ENCODE measurements around the gene SLC1A3. TPM values are rescaled to one million over a fixed set of nuclear protein-coding genes. Genes with fewer than 3 reads are reported as not detected.

The SLC1A3 gene
- total RNA-seq, 1 donor from 2014 or later: not detected

DNA sequence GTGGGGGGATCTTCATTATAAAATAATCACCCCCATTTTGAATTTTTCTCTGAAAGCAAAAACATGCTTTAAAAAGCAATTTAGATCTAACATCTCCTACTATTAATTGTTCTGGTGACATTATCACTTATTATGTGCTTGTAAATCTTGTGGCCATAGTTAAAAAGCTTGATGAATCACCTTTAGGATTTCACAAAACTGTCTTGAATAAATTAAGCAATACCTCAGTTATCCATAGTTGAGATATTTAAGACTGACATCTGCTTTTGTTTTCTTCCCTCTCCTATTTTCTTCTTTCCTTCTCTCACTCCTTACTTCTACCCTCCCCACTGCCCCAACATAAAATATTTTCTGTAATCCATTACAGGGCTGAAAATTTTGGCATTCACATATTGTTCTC, 84.8 kb downstream of the SLC1A3 start:
- Mint-ChIP-seq H3K27ac (no peak overlapping the region), H3K4me3 (ENCODE audit: low read depth) (no peak overlapping the region), H3K4me1 (ENCODE audit: low read depth) (peaks cover 9% of the 10 kb centered on the region), H3K9me3 (no peaks in the 10 kb centered on the region), H3K36me3 (ENCODE audit: low read depth) (no peaks in the 10 kb centered on the region), H3K27me3 (ENCODE audit: low read depth) (peaks cover 26% of the 10 kb centered on the region)
- no peak for DNase-seq (ENCODE audit: low spot score)
- intact Hi-C loops (cut with micrococcal nuclease): loop anchor here (5.0 to 10.0 kb wide), 5 partner anchors 84 to 616 kb away; partner anchors contain the start of gene SLC1A3

GRCh38 chr5:36691696-36692371, 85.4 kb downstream of the SLC1A3 start:
- Mint-ChIP-seq H3K4me1 (ENCODE audit: low read depth) (peaks cover 8% of the 10 kb centered on the region), H3K27ac (no peak overlapping the region), H3K9me3 (no peaks in the 10 kb centered on the region), H3K4me3 (ENCODE audit: low read depth) (no peak overlapping the region), H3K36me3 (ENCODE audit: low read depth) (no peaks in the 10 kb centered on the region), H3K27me3 (ENCODE audit: low read depth) (peaks cover 26% of the 10 kb centered on the region)
- intact Hi-C loops (cut with micrococcal nuclease): loop anchor here (5.0 to 10.0 kb wide), 5 partner anchors 85 to 617 kb away; partner anchors contain the start of gene SLC1A3
- DNase-seq (ENCODE audit: low spot score): no peak

GRCh38 chr5:36692791-36693763, 86.7 kb downstream of the SLC1A3 start:
- intact Hi-C loops (cut with micrococcal nuclease): loop anchor here (5.0 to 10.0 kb wide), 5 partner anchors 86 to 618 kb away; partner anchors contain the start of gene SLC1A3
- Mint-ChIP-seq H3K27ac (no peak overlapping the region), H3K4me1 (ENCODE audit: low read depth) (peaks cover 8% of the 10 kb centered on the region), H3K4me3 (ENCODE audit: low read depth) (no peak overlapping the region), H3K9me3 (no peaks in the 10 kb centered on the region), H3K36me3 (ENCODE audit: low read depth) (no peaks in the 10 kb centered on the region), H3K27me3 (ENCODE audit: low read depth) (peaks cover 26% of the 10 kb centered on the region)
- DNase-seq (ENCODE audit: low spot score): peak; percentile 16

- Mint-ChIP-seq H3K4me3 (ENCODE audit: low read depth) (no peak overlapping the region), H3K4me1 (ENCODE audit: low read depth) (peaks cover 8% of the 10 kb centered on the region), H3K27me3 (ENCODE audit: low read depth) (peaks cover 22% of the 10 kb centered on the region), H3K27ac (no peak overlapping the region), H3K9me3 (no peaks in the 10 kb centered on the region), H3K36me3 (ENCODE audit: low read depth) (no peaks in the 10 kb centered on the region)
- intact Hi-C loops (cut with micrococcal nuclease): loop anchor here (5.0 to 10.0 kb wide), 5 partner anchors 87 to 620 kb away; partner anchors contain the start of gene SLC1A3
- no peak for DNase-seq (ENCODE audit: low spot score)
Measured at GRCh38 chr5:36694351-36694750, 87.9 kb downstream of the SLC1A3 start.

- no peaks in the 10 kb centered on the region for H3K36me3 Mint-ChIP-seq (ENCODE audit: low read depth)
- no peak overlapping the region for H3K4me3 Mint-ChIP-seq (ENCODE audit: low read depth)
- DNase-seq (ENCODE audit: low spot score): no peak
- H3K27ac Mint-ChIP-seq: no peak overlapping the region
- H3K27me3 Mint-ChIP-seq (ENCODE audit: low read depth): peaks cover 15% of the 10 kb centered on the region
- H3K4me1 Mint-ChIP-seq (ENCODE audit: low read depth): peaks cover 2% of the 10 kb centered on the region
- H3K9me3 Mint-ChIP-seq: no peaks in the 10 kb centered on the region
- intact Hi-C loops (cut with micrococcal nuclease): loop anchor here (10.0 kb wide), 2 partner anchors 191 to 621 kb away; no protein-coding TSS in a partner anchor
Measured at GRCh38 chr5:36696059-36696673, 89.8 kb downstream of the SLC1A3 start.

- Mint-ChIP-seq H3K36me3 (ENCODE audit: low read depth) (no peaks in the 10 kb centered on the region), H3K4me1 (ENCODE audit: low read depth) (peaks cover 2% of the 10 kb centered on the region), H3K9me3 (no peaks in the 10 kb centered on the region), H3K27me3 (ENCODE audit: low read depth) (peaks cover 5% of the 10 kb centered on the region), H3K27ac (no peak overlapping the region), H3K4me3 (ENCODE audit: low read depth) (no peak overlapping the region)
- no peak for DNase-seq (ENCODE audit: low spot score)
- intact Hi-C loops (cut with micrococcal nuclease): loop anchor here (10.0 kb wide), 2 partner anchors 193 to 623 kb away; no protein-coding TSS in a partner anchor
Measured at GRCh38 chr5:36698031-36698430, 91.6 kb downstream of the SLC1A3 start.

GRCh38 chr5:36701085-36701698, 94.8 kb downstream of the SLC1A3 start:
- H3K27ac Mint-ChIP-seq: no peak overlapping the region
- intact Hi-C loops (cut with micrococcal nuclease): no loop called here
- no peak overlapping the region for H3K4me3 Mint-ChIP-seq (ENCODE audit: low read depth)
- H3K4me1 Mint-ChIP-seq (ENCODE audit: low read depth): no peaks in the 10 kb centered on the region
- no peak for DNase-seq (ENCODE audit: low spot score)
- H3K27me3 Mint-ChIP-seq (ENCODE audit: low read depth): no peaks in the 10 kb centered on the region
- H3K36me3 Mint-ChIP-seq (ENCODE audit: low read depth): no peaks in the 10 kb centered on the region
- no peaks in the 10 kb centered on the region for H3K9me3 Mint-ChIP-seq

GRCh38 chr5:36703245-36703860, 96.9 kb downstream of the SLC1A3 start:
- intact Hi-C loops (cut with micrococcal nuclease): no loop called here
- H3K27me3 Mint-ChIP-seq (ENCODE audit: low read depth): no peaks in the 10 kb centered on the region
- no peak for DNase-seq (ENCODE audit: low spot score)
- peaks cover 2% of the 10 kb centered on the region for H3K36me3 Mint-ChIP-seq (ENCODE audit: low read depth)
- H3K9me3 Mint-ChIP-seq: peaks cover 3% of the 10 kb centered on the region
- no peak overlapping the region for H3K27ac Mint-ChIP-seq
- no peak overlapping the region for H3K4me3 Mint-ChIP-seq (ENCODE audit: low read depth)
- no peaks in the 10 kb centered on the region for H3K4me1 Mint-ChIP-seq (ENCODE audit: low read depth)

DNA sequence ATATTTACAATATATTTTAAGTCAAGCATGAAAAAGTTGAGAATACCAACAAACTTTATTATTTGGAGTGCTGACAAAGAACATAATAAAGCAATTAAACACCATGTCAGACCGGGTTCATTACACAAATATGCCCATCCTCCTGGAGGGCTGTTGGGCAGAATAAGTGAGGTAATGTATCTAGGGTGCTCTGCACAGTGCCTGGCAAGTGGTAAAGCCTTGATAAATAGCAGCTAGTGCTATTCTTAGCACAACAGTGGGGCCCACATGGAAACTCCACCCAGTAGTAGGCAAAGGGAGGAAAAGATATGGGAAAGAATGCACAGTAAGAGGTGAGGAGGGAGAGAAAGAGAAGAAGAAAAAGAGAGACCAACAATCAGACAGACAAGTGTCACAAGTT, 97.7 kb downstream of the SLC1A3 start:
- Mint-ChIP-seq H3K27ac (no peak overlapping the region), H3K4me1 (ENCODE audit: low read depth) (no peaks in the 10 kb centered on the region), H3K27me3 (ENCODE audit: low read depth) (no peaks in the 10 kb centered on the region), H3K4me3 (ENCODE audit: low read depth) (no peak overlapping the region), H3K36me3 (ENCODE audit: low read depth) (peaks cover 2% of the 10 kb centered on the region), H3K9me3 (peaks cover 3% of the 10 kb centered on the region)
- intact Hi-C loops (cut with micrococcal nuclease): no loop called here
- no peak for DNase-seq (ENCODE audit: low spot score)

- peaks cover 3% of the 10 kb centered on the region for H3K9me3 Mint-ChIP-seq
- H3K4me1 Mint-ChIP-seq (ENCODE audit: low read depth): no peaks in the 10 kb centered on the region
- no peaks in the 10 kb centered on the region for H3K27me3 Mint-ChIP-seq (ENCODE audit: low read depth)
- no peak overlapping the region for H3K4me3 Mint-ChIP-seq (ENCODE audit: low read depth)
- intact Hi-C loops (cut with micrococcal nuclease): no loop called here
- H3K27ac Mint-ChIP-seq: no peak overlapping the region
- DNase-seq (ENCODE audit: low spot score): no peak
- H3K36me3 Mint-ChIP-seq (ENCODE audit: low read depth): peaks cover 2% of the 10 kb centered on the region
Measured at GRCh38 chr5:36705055-36705454, 98.6 kb downstream of the SLC1A3 start.

- H3K9me3 Mint-ChIP-seq: peaks cover 3% of the 10 kb centered on the region
- no peak overlapping the region for H3K27ac Mint-ChIP-seq
- H3K4me1 Mint-ChIP-seq (ENCODE audit: low read depth): no peaks in the 10 kb centered on the region
- H3K4me3 Mint-ChIP-seq (ENCODE audit: low read depth): no peak overlapping the region
- no peak for DNase-seq (ENCODE audit: low spot score)
- no peaks in the 10 kb centered on the region for H3K27me3 Mint-ChIP-seq (ENCODE audit: low read depth)
- H3K36me3 Mint-ChIP-seq (ENCODE audit: low read depth): peaks cover 2% of the 10 kb centered on the region
- intact Hi-C loops (cut with micrococcal nuclease): no loop called here
Measured at GRCh38 chr5:36706662-36707061, 100.3 kb downstream of the SLC1A3 start.

DNA sequence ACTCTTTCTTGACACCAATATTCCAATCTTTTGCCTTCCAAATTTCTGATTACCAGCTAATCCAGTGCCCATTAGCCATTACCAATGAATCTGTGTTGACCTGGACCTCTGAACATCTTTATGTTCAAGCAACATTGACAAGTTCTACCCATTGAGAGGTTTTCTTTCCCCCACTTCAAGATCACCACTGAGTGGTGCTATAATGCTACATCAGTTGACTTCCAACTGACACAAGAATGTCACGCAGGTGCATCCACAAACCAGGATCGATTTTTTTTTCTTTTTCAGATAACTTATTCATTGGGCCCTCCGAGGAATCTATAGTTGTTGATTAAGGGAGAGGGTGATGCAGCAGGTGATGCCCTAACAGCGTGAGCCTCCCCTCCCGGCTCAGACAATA, 102.6 kb downstream of the SLC1A3 start:
- intact Hi-C loops (cut with micrococcal nuclease): no loop called here
- H3K27me3 Mint-ChIP-seq (ENCODE audit: low read depth): no peaks in the 10 kb centered on the region
- H3K27ac Mint-ChIP-seq: no peak overlapping the region
- H3K4me3 Mint-ChIP-seq (ENCODE audit: low read depth): no peak overlapping the region
- H3K9me3 Mint-ChIP-seq: peaks cover 3% of the 10 kb centered on the region
- peaks cover 2% of the 10 kb centered on the region for H3K36me3 Mint-ChIP-seq (ENCODE audit: low read depth)
- no peaks in the 10 kb centered on the region for H3K4me1 Mint-ChIP-seq (ENCODE audit: low read depth)
- DNase-seq (ENCODE audit: low spot score): no peak

Data from activated T-helper 2 cell treated with anti-CD3 and anti-CD28 coated beads, Interferon-gamma antibody, Interleukin-2, Interleukin-4, amounts not matched to agents 10 μg/mL and 5 μg/mL and 100 μg/mL, durations not matched to agents 14 hours and 24 hours and 36 hours (primary cell).